Right lobe of liver (tissue), 6 donors: ENCODE measurements around the gene CBFA2T2. TPM values are rescaled to one million over a fixed set of nuclear protein-coding genes. Genes with fewer than 3 reads are reported as not detected.

Experiments
- ATAC-seq, 4 donors: fragments of 200-7000 bp; cut with Tn5 transposase; one replicate each; pipeline ENCODE4 v1.9.1; 2020; ENCODE audit warnings: mild to moderate bottlenecking in 4 of 4, moderate library complexity in 4 of 4
- DNase-seq, 3 donors: peaks; one replicate each; pipeline ENCODE4 v3.0.0-alpha.2; 2020
- H3K27ac ChIP-seq, 3 donors: fragments of 200-600 bp; one replicate each; pipeline ENCODE4 v1.8.0; 2022
- H3K27me3 ChIP-seq, 2 donors: fragments of 200-600 bp; one replicate each; pipeline ENCODE4 v1.8.0; 2022
- H3K36me3 ChIP-seq, 4 donors: fragments of 200-600 bp; sonication (generic) in 1 of 4; one replicate each; pipeline versions ENCODE4 v1.5.1 to v1.8.0; 2017 to 2022; ENCODE audit warnings: control low read depth in 1 of 4
- H3K4me1 ChIP-seq, 4 donors: fragments of 200-600 bp; sonication (generic) in 1 of 4; one replicate each; pipeline versions ENCODE4 v1.5.1 to v1.8.0; 2017 to 2022; ENCODE audit warnings: control low read depth in 1 of 4
- H3K4me3 ChIP-seq, 3 donors: fragments of 200-600 bp; one replicate each; pipeline ENCODE4 v1.8.0; 2022
- H3K9me3 ChIP-seq, 4 donors: fragments of 200-600 bp; sonication (generic) in 1 of 4; one replicate each; pipeline versions ENCODE4 v1.5.1 to v1.8.0; 2017 to 2022; ENCODE audit warnings: control low read depth in 1 of 4
- CTCF ChIP-seq, 4 donors: fragments of 200-600 bp in 3 of 4; fragments of 450-650 bp in 1 of 4; IDR thresholded peaks; one replicate each; pipeline versions ENCODE4 v1.5.1 to v1.8.0; 2016 to 2022; ENCODE audit warnings: antibody characterized with exemption in 4 of 4, mild to moderate bottlenecking in 2 of 4
- POLR2A ChIP-seq: fragments of 450-650 bp; IDR thresholded peaks from one replicate; pipeline ENCODE4 v1.6.1; 2017; ENCODE audit warnings: antibody characterized with exemption, mild to moderate bottlenecking
- WGBS: methylation state at CpG from one replicate; pipeline ENCODE4 v1.1.6; 2018; ENCODE audit warnings: low coverage, low lambda C conversion rate; ENCODE audit not compliant: insufficient coverage; ENCODE audit errors: missing lambda C conversion rate; 5-methylcytosine and 5-hydroxymethylcytosine counted together
- intact Hi-C, 2 donors: fragments of 100-400 bp; cut with DNase I; formaldehyde crosslinking; loops; one replicate each; pipeline versions ENCODE4 v1.11.2 to v1.14.1; 2022
- total RNA-seq, 6 experiments: library from RNA; depleted of rRNA in 2 of 6; stranded (reverse); fragments of >200 nt in 2 of 6; fragmentation: NEBNext Ultra II Directional in 3 of 6; extraction: Animal tissue kit (Norgen Biotek cat#: 25700) in 3 of 6; gene quantifications; one replicate each; pipeline versions ENCODE4 v1.1.0 to v1.2.4, GENCODE V29; 2016 to 2023
- donor health status: DM: no; HTN: yes; CAD: no.
- donor health status: DM: no; HTN: no; CAD: no.
- donor health status: DM: no; HTN: no; CAD: no.
- donor health status: DM: no; HTN: yes; CAD: no.
- donor health status: DM: no; HTN: yes; CAD: no.

Gene CBFA2T2
- total RNA-seq, 6 experiments from 2014 or later, result 4.5 to 7.3 (median 5.6) TPM

- no CpG with 5 or more reads among the region's 2 CpGs for WGBS
- no peak for ATAC-seq
- H3K4me1 ChIP-seq, result peaks cover 0 to 22% (median 7%) of the 10 kb centered on the region in 4 donors
- H3K27me3 ChIP-seq, result no peaks in the 10 kb centered on the region
- H3K4me3 ChIP-seq, result no peak overlapping the region
- no peak overlapping the region for H3K27ac ChIP-seq
- intact Hi-C loops, result no loop called here
- TF ChIP-seq CTCF (IDR thresholded peaks at IDR 0.05) (no peak), POLR2A (no peak)
- no peaks in the 10 kb centered on the region for H3K36me3 ChIP-seq
- no peaks in the 10 kb centered on the region for H3K9me3 ChIP-seq
- DNase-seq, result no peak
Measured at GRCh38 chr20:33664762-33665144, 174.9 kb downstream of the CBFA2T2 start.

- intact Hi-C loops, result no loop called here
- Histone ChIP-seq H3K27ac (peak within 1 kb of the TSS; percentile 39 to 72 (median 53)), H3K36me3 (peaks cover 0 to 1% (median 0%) of the 10 kb centered on the region in 4 donors), H3K9me3 (no peaks in the 10 kb centered on the region), H3K27me3 (no peaks in the 10 kb centered on the region), H3K4me3 (peak within 1 kb of the TSS; percentile 52 to 60 (median 55)), H3K4me1 (peaks cover 0 to 22% (median 7%) of the 10 kb centered on the region in 4 donors)
- TF ChIP-seq CTCF (IDR thresholded peaks at IDR 0.05) (peak; percentile 12 to 30 (median 24)), POLR2A (peak; percentile 83)
- DNase-seq (peak; percentile 95 to 97 (median 95)), ATAC-seq (peak; percentile 77 to 82 (median 79))
- WGBS, result 7% methylated on average over 9 of the region's 50 CpGs
Measured at GRCh38 chr20:33666293-33667244, 176.7 kb downstream of the CBFA2T2 start, which contains the start of gene ACTL10. Gene ACTL10, plus strand, starts transcription at chr20:33666943. Its CDS starts 555 bp downstream, at chr20:33667498.

GRCh38 chr20:33667245-33667675 lies 177.4 kb downstream of the CBFA2T2 start:
- DNase-seq (peak; percentile 74 to 81 (median 80)), ATAC-seq (peak; percentile 32 to 56 (median 40))
- peak overlapping the region; percentile 52 to 60 (median 55) for H3K4me3 ChIP-seq
- H3K9me3 ChIP-seq, result no peaks in the 10 kb centered on the region
- H3K27me3 ChIP-seq, result no peaks in the 10 kb centered on the region
- peak overlapping the region; percentile 39 to 60 (median 53) for H3K27ac ChIP-seq
- no CpG with 5 or more reads among the region's 55 CpGs for WGBS
- H3K4me1 ChIP-seq, result peaks cover 0 to 22% (median 7%) of the 10 kb centered on the region in 4 donors
- TF ChIP-seq CTCF (IDR thresholded peaks at IDR 0.05), result no peak
- no peak for TF ChIP-seq POLR2A
- intact Hi-C loops, result no loop called here
- peaks cover 0 to 1% (median 0%) of the 10 kb centered on the region in 4 donors for H3K36me3 ChIP-seq

GRCh38 chr20:33667676-33668465 lies 178.0 kb downstream of the CBFA2T2 start:
- DNase-seq, result peak; percentile 81 to 85 (median 84)
- Histone ChIP-seq H3K27ac (peak overlapping the region in 1 of 3 donors; percentile 47), H3K4me3 (peak overlapping the region; percentile 52 to 60 (median 55)), H3K9me3 (no peaks in the 10 kb centered on the region), H3K4me1 (peaks cover 0 to 21% (median 4%) of the 10 kb centered on the region in 4 donors), H3K27me3 (no peaks in the 10 kb centered on the region), H3K36me3 (peaks cover 0 to 1% (median 0%) of the 10 kb centered on the region in 4 donors)
- TF ChIP-seq CTCF (IDR thresholded peaks at IDR 0.05) (peak; percentile 81 to 95 (median 86)), POLR2A (no peak)
- WGBS, result no CpG with 5 or more reads among the region's 47 CpGs
- intact Hi-C loops, result no loop called here
- peak; percentile 69 to 80 (median 74) for ATAC-seq
